GM11168 (cell line): ENCODE results near the gene MET.

Experiments
- in situ Hi-C: fragments of 300-500 bp; cut with MboI; formaldehyde crosslinking; loops from one replicate; pipeline ENCODE4 v1.12.0; 2022; ENCODE audit warnings: low sequenced_read_pairs; ENCODE audit not compliant: unreplicated experiment

MET gene

GRCh38 chr7:116798232-116798631 is 126.2 kb downstream of the MET start:
- in situ Hi-C loops = loop anchor here (10.0 kb wide), 1 partner anchor 133 kb away; no protein-coding TSS in a partner anchor

GRCh38 chr7:116799916-116800315 is 127.9 kb downstream of the MET start:
- in situ Hi-C loops = loop anchor here (10.0 to 25.0 kb wide), 2 partner anchors 135 to 638 kb away; no protein-coding TSS in a partner anchor

GRCh38 chr7:116800594-116800993 is 128.6 kb downstream of the MET start:
- in situ Hi-C loops = loop anchor here (25.0 kb wide), 1 partner anchor 638 kb away; no protein-coding TSS in a partner anchor

- in situ Hi-C loops = loop anchor here (25.0 kb wide), 1 partner anchor 639 kb away; no protein-coding TSS in a partner anchor
Measured at GRCh38 chr7:116801092-116801710, 129.2 kb downstream of the MET start.

GRCh38 chr7:116802144-116802745 is 130.2 kb downstream of the MET start:
- in situ Hi-C loops = loop anchor here (25.0 kb wide), 1 partner anchor 640 kb away; no protein-coding TSS in a partner anchor

- in situ Hi-C loops = loop anchor here (25.0 kb wide), 1 partner anchor 640 kb away; no protein-coding TSS in a partner anchor
Measured at GRCh38 chr7:116802746-116803152, 130.8 kb downstream of the MET start.

GRCh38 chr7:116804471-116804870 is 132.5 kb downstream of the MET start:
- in situ Hi-C loops = loop anchor here (25.0 kb wide), 1 partner anchor 642 kb away; no protein-coding TSS in a partner anchor

- in situ Hi-C loops = loop anchor here (25.0 kb wide), 1 partner anchor 643 kb away; no protein-coding TSS in a partner anchor
Measured at GRCh38 chr7:116805100-116805544, 133.1 kb downstream of the MET start.

GRCh38 chr7:116806046-116806944 is 134.3 kb downstream of the MET start:
- in situ Hi-C loops = loop anchor here (25.0 kb wide), 1 partner anchor 644 kb away; no protein-coding TSS in a partner anchor

GRCh38 chr7:116807011-116807560 is 135.1 kb downstream of the MET start:
- in situ Hi-C loops = loop anchor here (25.0 kb wide), 1 partner anchor 645 kb away; no protein-coding TSS in a partner anchor

GRCh38 chr7:116809636-116810266 is 137.8 kb downstream of the MET start:
- in situ Hi-C loops = loop anchor here (10.0 to 25.0 kb wide), 3 partner anchors 215 to 647 kb away; no protein-coding TSS in a partner anchor

- in situ Hi-C loops = loop anchor here (10.0 to 25.0 kb wide), 3 partner anchors 216 to 648 kb away; no protein-coding TSS in a partner anchor
Measured at GRCh38 chr7:116810267-116811116, 138.5 kb downstream of the MET start.

GRCh38 chr7:116811768-116812167 is 139.8 kb downstream of the MET start:
- in situ Hi-C loops = loop anchor here (10.0 to 25.0 kb wide), 3 partner anchors 217 to 649 kb away; no protein-coding TSS in a partner anchor

- in situ Hi-C loops = loop anchor here (10.0 to 25.0 kb wide), 3 partner anchors 218 to 651 kb away; no protein-coding TSS in a partner anchor
Measured at GRCh38 chr7:116812860-116813259, 140.9 kb downstream of the MET start.

- in situ Hi-C loops = loop anchor here (10.0 to 25.0 kb wide), 3 partner anchors 219 to 651 kb away; no protein-coding TSS in a partner anchor
Measured at GRCh38 chr7:116813371-116813770, 141.4 kb downstream of the MET start.

GRCh38 chr7:116815041-116815440 is 143.0 kb downstream of the MET start:
- in situ Hi-C loops = loop anchor here (10.0 to 25.0 kb wide), 3 partner anchors 220 to 653 kb away; no protein-coding TSS in a partner anchor

- in situ Hi-C loops = loop anchor here (25.0 kb wide), 1 partner anchor 658 kb away; no protein-coding TSS in a partner anchor
Measured at GRCh38 chr7:116820149-116820548, 148.2 kb downstream of the MET start.

GRCh38 chr7:116821647-116822046 is 149.7 kb downstream of the MET start:
- in situ Hi-C loops = loop anchor here (25.0 kb wide), 1 partner anchor 659 kb away; no protein-coding TSS in a partner anchor
